NCI-H1417 (cell line): Measurements from ENCODE around the gene UQCR11.
A peak's percentile ranks its signal among the peaks of the same experiment; 100 is the strongest.

Experiments used
- DNase-seq, 3 experiments: peaks; one replicate each; lab custom pipeline; 2025; lab: John Stamatoyannopoulos, UW

Gene UQCR11

DNA sequence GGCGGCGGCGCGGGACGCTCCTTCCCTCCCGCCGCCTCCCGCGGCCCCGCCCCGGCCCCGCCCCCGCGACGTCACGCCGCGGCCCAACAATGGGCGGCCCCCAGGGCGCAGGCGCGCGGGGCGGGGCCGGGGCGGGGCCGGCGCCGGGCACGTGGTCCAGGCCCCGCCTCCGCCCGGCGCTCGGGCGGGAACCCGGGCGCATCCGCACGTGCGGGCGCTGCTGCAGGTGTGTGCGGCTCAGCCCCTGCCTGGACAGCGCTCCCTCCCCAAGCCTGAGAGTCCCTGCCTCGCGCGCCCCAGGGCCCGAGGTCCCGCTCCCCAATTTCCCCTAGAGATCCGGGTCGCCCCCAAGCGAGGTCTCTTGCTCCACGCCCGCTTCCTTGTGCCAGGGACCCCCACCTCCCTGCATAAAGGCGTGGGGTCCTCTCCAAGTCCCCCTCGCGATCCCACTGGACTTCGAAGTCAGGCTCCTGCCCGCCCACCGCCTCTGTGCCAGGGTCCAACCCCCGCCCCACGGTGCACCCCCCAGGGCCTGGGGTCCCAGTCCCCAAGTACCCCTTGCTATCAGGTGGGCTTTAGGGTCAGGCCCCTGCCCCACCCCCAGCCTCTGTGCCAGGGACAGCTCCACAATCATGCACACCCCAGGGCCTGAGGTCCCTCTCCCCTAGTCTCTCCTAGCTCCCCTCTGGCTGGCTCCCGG lies 36.8 kb downstream of the UQCR11 start, which contains the start of gene MEX3D:
Gene MEX3D (minus strand): TSS at position 6 of the 700 bp plus-strand sequence. CDS start 267 bp downstream, outside the sequence.
- peak; percentile 79 to 92 (median 87) for DNase-seq

GRCh38 chr19:1567848-1568227 lies 37.4 kb downstream of the UQCR11 start:
- peak in 1 of 3 experiments; percentile 25 for DNase-seq

DNA sequence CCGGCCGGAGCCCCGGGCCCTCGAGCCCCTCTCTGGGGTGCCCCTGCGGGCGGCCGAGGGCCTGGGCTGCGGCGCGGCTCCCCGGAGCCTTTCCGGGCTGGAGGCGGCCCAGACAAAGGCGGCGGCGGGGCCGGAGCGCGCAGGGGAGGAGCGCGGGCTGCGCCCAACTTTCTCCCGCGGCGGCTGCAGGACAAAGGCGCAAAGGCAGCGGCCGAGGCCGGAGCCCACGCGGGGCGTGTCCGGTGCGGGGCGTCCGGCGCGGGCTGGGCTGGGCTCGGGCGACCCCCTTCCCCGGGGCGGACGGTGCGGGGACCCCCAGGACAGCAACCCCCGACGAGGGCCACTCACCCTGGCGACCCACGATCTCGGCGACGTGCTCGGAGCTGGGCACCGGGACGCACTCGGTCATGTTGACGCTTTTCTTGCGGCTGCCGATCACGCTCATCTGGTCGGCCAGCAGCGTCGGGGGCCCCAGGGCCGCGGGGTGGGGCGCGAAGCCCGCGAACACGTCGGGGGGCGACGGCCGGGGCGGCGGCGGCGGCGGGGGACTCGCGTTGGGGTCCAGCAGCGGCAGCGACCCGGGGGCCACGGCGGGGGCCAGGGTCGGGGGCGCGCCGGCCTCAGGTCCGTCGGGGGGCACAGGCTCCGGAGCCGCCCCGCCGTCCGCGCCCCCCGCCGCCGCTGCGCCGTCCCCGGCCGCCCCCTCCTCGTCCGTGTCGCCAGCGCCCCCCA lies 38.0 kb downstream of the UQCR11 start:
- DNase-seq = peak in 2 of 3 experiments; percentile 65 to 74

DNA sequence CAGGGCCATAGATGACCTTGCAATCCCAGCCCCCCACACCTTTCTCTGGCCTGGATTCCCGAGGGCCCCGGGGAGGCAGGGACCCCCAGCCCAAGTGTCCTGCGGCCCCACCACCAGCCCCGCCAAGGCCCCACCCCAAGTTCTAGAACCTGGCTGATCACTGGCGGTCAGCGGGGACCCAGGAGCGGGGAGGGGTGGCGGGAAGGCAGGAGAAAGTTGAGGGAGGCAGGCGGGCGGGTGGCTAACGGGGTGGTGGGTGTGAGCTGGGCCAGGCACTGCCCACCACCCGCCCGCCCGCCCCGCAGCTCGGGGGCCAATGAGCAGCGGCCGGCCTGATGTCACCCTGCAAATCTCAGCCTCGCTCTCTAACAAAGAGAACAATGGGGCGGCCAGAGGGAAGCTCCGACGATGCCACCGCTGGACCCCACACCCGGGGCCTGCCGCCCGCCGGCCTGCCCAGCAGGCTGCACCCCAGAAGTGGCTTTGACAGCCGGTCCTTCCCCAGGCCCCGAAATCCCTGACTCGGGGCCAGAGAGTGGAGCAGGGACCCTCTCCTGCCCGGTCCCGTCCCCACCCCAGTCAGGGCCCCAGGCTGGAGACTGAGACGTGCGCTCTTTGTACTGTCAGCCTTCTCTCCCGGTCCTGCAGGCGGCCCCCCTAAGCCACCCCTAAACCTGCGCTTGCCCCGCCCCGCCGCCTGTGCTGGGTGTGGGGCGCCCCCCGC lies 38.7 kb downstream of the UQCR11 start:
- peak; percentile 71 to 90 (median 87) for DNase-seq

GRCh38 chr19:1563251-1563650 lies 42.0 kb downstream of the UQCR11 start:
- DNase-seq = no peak

DNA sequence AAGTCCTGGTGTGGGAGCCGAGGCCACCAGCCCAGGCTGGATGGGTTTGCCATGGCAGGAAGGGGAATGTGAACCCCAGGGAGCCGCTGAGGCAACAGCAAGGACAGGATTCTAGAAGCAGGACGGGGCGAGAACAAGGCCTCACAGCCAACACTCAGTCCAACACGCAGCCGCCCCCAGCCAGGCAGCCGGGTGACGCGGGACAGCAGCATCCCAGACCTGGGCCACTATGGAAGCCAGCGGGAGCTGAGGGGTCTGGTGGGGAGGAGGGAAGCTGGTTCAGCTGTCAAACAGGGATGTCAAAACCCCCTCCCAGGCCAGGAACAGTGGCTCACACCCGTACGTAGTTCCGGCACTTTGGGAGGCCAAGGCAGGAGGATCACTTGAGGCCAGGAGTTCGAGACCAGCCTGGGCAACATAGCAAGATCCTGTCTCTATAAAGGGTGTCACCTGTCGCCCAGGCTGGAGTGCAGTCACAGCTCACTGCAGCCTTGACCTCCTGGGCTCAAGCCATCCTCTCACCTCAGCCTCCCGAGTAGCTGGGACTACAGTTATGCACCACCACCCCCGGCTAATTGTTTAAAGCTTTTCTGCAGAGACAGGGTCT lies 43.9 kb downstream of the UQCR11 start:
- DNase-seq = no peak

GRCh38 chr19:1560286-1560882 lies 44.9 kb downstream of the UQCR11 start:
- no peak for DNase-seq

GRCh38 chr19:1558552-1558951 lies 46.7 kb downstream of the UQCR11 start:
- DNase-seq = no peak

DNA sequence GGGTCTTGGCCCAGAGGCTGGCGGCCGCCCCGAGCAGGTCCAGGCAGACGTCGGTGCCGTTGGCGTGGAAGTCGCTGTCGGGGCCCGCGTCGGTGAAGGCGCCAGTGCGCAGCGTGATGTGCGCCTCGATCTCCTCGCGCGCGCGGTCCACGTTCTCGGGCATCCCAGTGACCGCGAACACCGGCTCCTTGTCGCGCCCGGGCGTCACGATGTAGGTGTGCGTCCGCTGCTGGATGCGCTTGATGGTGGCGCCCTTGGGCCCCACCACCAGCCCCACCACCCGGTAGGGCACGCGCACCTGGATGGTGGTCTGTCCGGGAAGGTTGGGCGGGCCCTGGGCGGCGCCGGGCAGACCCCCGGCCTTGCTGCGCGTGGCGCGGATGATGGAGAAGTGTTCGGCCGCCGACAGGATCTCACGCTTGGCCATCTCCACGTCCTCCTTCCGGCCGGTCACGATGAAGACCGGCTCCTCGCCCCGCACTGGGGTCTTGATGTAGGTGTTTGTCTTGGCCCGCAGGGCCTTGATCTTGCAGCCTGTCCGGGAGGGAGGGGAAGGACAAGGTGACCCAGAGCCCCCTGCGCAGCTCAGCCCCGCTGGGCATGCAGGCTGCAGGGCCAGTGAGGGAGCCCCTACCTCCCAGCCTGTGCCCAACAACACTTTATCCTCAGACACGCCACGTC lies 48.7 kb downstream of the UQCR11 start:
- DNase-seq = no peak

- no peak for DNase-seq
These were observed 49.5 kb downstream of the UQCR11 start for GRCh38 chr19:1555487-1556389.

DNA sequence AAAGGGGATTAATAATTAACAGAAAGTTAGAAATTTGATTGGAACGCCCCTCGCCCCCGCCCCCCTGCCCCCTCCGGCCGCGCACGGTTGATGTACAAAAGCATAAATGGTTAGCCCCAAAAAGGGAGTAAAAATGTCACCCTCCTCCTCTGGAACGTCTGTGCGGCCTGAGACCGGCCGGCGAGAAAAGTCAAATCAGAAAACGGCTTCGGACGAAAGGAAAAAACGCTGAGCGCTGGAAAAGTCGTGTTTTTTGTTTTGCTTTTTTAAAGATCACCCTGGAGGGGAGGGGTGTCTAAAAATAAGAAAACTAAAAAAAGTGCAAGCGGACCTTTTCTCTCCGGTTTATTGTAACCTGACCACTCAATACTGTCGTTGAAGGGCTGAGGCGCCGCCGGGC lies 50.3 kb downstream of the UQCR11 start:
- DNase-seq = no peak

DNA sequence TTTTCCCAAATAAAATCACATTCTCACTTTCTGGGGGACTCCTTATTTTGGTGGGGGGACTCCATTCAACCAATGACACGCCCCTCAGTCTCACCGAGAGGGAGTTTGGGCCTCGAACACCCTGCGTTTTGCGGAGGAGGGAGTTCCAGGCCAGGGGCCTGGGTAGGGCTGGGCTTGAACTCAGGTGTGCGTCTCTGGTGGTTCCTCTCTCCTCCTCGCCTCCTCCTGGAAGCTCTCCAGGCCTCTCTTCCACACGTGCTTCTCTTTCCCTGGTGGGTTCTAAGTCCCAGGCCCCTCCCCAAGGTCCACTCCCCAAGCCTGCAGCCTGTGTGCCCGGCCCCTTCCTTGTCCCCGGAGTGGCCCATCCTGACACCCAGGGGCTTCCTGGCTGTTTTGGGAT lies 51.8 kb downstream of the UQCR11 start:
- DNase-seq = no peak

DNA sequence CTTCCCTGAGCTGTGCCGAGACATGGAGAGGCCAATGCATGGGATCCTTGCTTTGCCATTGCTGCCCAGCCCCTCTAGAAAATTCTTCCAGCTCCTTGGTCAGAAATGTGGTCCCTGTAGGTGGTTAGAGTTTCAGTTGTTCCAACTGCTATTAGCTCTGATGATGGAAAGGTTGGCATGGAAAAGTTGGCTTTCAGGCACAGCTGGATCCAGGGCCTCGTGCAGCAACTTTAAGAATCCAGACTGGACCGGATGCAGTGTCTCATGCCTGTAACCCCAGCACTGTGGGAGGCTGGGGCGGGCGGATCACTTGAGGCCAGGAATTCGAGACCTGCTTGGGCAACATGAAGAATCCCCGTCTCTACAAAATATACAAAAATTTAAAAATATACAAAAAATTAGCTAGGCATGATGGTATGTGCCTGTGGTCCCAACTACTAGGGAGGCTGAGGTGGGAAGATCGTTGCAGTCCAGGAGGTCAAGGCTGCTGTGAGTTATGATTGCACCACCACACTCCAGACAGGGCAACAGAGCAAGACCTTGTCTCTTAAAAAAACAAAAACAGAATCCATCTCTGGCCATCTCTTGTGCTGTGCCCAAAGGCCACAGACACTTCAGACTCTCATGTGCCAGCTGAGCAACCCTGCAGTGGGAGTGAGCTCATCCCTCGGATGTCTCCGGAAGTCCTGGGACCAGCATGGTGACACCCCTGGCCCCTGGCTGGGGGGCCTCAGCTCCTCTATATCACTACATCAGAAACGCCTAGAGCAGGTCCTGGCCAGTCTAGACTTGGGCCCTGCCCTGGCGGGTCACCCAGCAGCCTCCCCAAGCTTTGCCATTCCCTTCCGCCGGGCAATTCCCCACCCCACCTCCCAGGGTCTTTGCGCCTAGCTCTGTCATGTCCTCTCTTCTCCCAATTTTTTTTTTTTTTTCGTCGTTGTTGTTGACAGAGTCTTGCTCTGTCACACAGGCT lies 53.9 kb downstream of the UQCR11 start:
- no peak for DNase-seq

DNA sequence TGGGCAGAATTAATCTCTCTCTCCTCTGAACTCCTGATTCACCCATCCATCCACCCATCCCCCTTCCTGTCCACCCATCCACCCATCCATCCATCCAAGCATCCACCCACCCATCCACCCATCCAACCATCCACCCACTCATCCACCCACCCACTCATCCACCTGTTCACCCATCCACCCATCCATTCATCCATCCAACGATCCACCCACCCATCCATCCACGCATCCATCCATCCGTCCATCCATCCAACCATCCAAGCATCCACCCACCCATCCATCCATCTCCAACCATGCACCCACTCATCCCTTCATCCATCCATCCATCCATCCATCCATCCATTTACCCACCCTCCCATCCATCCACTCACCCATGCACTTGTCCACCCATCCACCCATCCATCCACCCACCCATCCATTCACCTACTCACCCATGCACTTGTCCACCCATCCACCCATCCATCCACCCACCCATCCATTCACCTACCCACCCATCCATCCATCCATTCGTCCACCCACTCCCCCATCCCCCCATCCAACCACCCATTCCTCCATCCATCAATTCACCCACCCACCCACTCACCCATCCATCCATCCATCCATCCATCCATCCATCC lies 55.8 kb downstream of the UQCR11 start:
- DNase-seq = no peak
